Stomach (tissue), 9 donors: ENCODE data around the gene FAM219A. TPM values are rescaled to one million over a fixed set of nuclear protein-coding genes. Genes with fewer than 3 reads are reported as not detected.
"Not testable (repeated sequence)": the region's sequence is repeated elsewhere in the genome, so short reads cannot be mapped to it uniquely, and the experiment has no call there.

Experiments used
- DNase-seq, 2 donors: peaks; one replicate each; pipeline versions ENCODE4 v3.0.0 to v3.0.0-alpha.2; 2013 to 2019
- H3K27ac ChIP-seq, 5 donors: fragments of 200-600 bp in 4 of 5; sonication (generic) in 4 of 5; one replicate each; pipeline ENCODE4 v1.5.1; 2013 to 2019; ENCODE audit warnings: mild to moderate bottlenecking in 1 of 5, moderate library complexity in 1 of 5
- H3K27me3 ChIP-seq, 3 donors: fragments of 200-600 bp; sonication (generic); one replicate each; pipeline ENCODE4 v1.5.1; 2017 to 2019; ENCODE audit warnings: mixed run types in 1 of 3
- H3K36me3 ChIP-seq, 4 donors: fragments of 200-600 bp; sonication (generic); 1 replicate in 3 of 4; 2 replicates in 1 of 4; pipeline ENCODE4 v1.5.1; 2016 to 2019
- H3K4me1 ChIP-seq, 4 donors: fragments of 200-600 bp; sonication (generic); one replicate each; pipeline ENCODE4 v1.5.1; 2016 to 2019
- H3K4me3 ChIP-seq, 4 donors: fragments of 200-600 bp; sonication (generic) in 3 of 4; one replicate each; pipeline ENCODE4 v1.5.1; 2016 to 2019; ENCODE audit warnings: mild to moderate bottlenecking in 1 of 4
- H3K9me3 ChIP-seq, 4 donors: fragments of 200-600 bp; sonication (generic); one replicate each; pipeline ENCODE4 v1.5.1; 2016 to 2019
- CTCF ChIP-seq, 7 experiments: fragments of 450-650 bp in 4 of 7; fragments of 200-600 bp in 3 of 7; sonication (generic) in 3 of 7; IDR thresholded peaks; one replicate each; pipeline ENCODE4 v1.5.1; 2016 to 2019; ENCODE audit warnings: antibody characterized with exemption in 7 of 7, control low read depth in 2 of 7, mild to moderate bottlenecking in 1 of 7
- EP300 ChIP-seq: sonication (generic); formaldehyde crosslinking; IDR thresholded peaks from one replicate; pipeline ENCODE4 v1.6.1; 2017; ENCODE audit warnings: antibody characterized with exemption
- POLR2A ChIP-seq, 4 donors: fragments of 450-650 bp; IDR thresholded peaks; one replicate each; pipeline ENCODE4 v1.6.1; 2016; ENCODE audit warnings: antibody characterized with exemption in 4 of 4, control low read depth in 2 of 4, mild to moderate bottlenecking in 1 of 4, moderate library complexity in 1 of 4
- POLR2AphosphoS5 ChIP-seq, 3 donors: sonication (generic); formaldehyde crosslinking; IDR thresholded peaks; one replicate each; pipeline ENCODE4 v1.6.1; 2016; ENCODE audit warnings: antibody characterized with exemption in 3 of 3
- WGBS, 5 donors: extraction: QIAGEN DNeasy Blood & Tissue Kit in 3 of 5; methylation state at CpG; one replicate each; pipeline versions ENCODE4 v1.1.5 to v1.1.7; 2013 to 2018; 5-methylcytosine and 5-hydroxymethylcytosine counted together
- intact Hi-C: fragments of 100-400 bp; cut with DNase I; formaldehyde crosslinking; loops from one replicate; pipeline ENCODE4 v1.15.1; 2023; ENCODE audit warnings: low total_unique reads
- polyA plus RNA-seq, 3 donors: library from polyadenylated mRNA; stranded (reverse); fragments of 200-250 nt; gene quantifications; one replicate each; pipeline ENCODE4 v1.2.3, GENCODE V29; 2013
- total RNA-seq, 5 donors: library from RNA; depleted of rRNA; stranded (reverse); fragments of >200 nt; gene quantifications; one replicate each; pipeline versions ENCODE4 v1.1.0 to v1.2.3, GENCODE V29; 2014 to 2016
- donor health status: healthy with polysubstance abuse.
- donor health status: Bipolar disorder and iron deficiency.
- donor health status: healthy.

Gene FAM219A
- total and polyA plus RNA-seq, 8 donors: 2.3 to 12.1 (median 6.9) TPM

DNA sequence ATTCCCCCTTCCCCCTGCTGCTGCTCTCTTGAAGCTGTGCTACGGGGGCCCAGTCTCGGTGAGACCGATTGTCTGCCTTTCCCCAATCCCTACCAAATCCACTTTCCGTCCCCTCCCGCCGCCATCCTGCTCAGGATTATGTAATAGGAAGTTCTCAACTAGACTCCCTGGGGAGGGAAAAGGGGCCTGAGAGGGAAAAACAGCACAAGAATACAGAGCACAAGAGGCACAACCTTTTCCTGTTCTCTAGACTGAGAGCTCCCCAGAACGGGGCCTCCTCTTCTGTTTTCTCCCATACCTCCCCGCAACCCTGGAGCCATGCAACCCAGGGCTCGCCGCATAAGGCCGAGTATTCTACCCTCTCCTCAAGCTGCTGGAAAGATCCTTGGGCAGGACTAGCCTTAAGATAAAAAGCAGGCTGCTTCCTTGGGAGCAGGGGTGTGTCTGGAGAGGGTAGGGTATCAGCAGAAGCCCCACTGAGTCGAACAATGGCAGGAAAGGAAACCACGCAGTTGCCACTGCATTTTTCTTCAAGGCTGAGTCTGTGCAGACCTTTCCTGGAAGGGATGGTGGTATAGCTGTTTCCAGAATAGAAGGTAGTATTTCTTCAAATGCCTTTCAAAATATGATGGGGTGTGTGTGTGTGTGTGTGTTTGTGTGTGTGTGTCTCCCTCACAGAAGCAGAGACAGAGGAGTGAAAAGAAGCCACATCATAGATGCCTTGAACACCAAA, 94.6 kb downstream of the FAM219A start:
- Histone ChIP-seq H3K4me1 (no peaks in the 10 kb centered on the region), H3K36me3 (peaks cover 0 to 19% (median 5%) of the 10 kb centered on the region in 4 donors), H3K9me3 (no peaks in the 10 kb centered on the region), H3K27ac (peak overlapping the region in 3 of 5 donors; percentile 5 to 36 (median 13)), H3K27me3 (no peaks in the 10 kb centered on the region), H3K4me3 (no peak overlapping the region)
- no peak for TF ChIP-seq CTCF (IDR thresholded peaks at IDR 0.05)
- no peak for TF ChIP-seq POLR2A (IDR thresholded peaks at IDR 0.05)
- no peak for TF ChIP-seq EP300
- no peak for TF ChIP-seq POLR2AphosphoS5 (IDR thresholded peaks at IDR 0.05)
- WGBS, 5 donors: 61 to 69% (median 64%) methylated on average over 13 of the region's 13 CpGs
- peak in 1 of 2 donors; percentile 67 for DNase-seq
- intact Hi-C loops: no loop called here

- Histone ChIP-seq H3K36me3 (peaks cover 0 to 8% (median 3%) of the 10 kb centered on the region in 4 donors), H3K27me3 (no peaks in the 10 kb centered on the region), H3K4me1 (no peaks in the 10 kb centered on the region), H3K9me3 (no peaks in the 10 kb centered on the region), H3K4me3 (no peak overlapping the region), H3K27ac (no peak overlapping the region)
- TF ChIP-seq EP300 (no peak), CTCF (IDR thresholded peaks at IDR 0.05) (no peak), POLR2AphosphoS5 (IDR thresholded peaks at IDR 0.05) (no peak), POLR2A (IDR thresholded peaks at IDR 0.05) (no peak)
- intact Hi-C loops: no loop called here
- peak in 1 of 2 donors; percentile 10 for DNase-seq
- 62 to 85% (median 76%) methylated on average over 4 of the region's 4 CpGs for WGBS, 5 donors
Measured at GRCh38 chr9:34362614-34363214, 95.7 kb downstream of the FAM219A start.

DNA sequence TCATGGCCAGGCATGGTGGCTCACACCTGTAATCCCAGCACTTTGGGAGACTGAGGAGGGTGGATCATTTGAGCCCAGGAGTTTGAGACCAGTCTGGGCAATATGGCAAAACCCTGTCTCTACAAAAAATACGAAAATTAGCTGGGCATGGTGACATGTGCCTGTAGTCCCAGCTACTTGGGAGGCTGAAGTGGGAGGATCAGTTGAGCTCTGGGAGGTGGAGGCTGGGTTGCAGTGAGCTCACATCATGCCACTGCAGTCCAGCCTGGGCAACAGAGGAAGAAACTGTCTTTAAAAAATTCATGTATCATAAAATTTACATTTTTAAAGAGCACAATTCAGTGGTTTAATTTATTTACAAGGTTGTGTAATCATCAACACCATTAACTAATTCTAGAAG, 105.4 kb downstream of the FAM219A start:
- Histone ChIP-seq H3K9me3 (peaks cover 0 to 11% (median 0%) of the 10 kb centered on the region in 4 donors), H3K27ac (peak overlapping the region; percentile 66 to 90 (median 77)), H3K4me1 (peaks cover 0 to 27% (median under 1%) of the 10 kb centered on the region in 4 donors), H3K4me3 (peak overlapping the region in 2 of 4 donors; percentile 6 to 30)
- intact Hi-C loops, H3K36me3 ChIP-seq, DNase-seq, H3K27me3 ChIP-seq: not testable (repeated sequence)
- 72 to 91% (median 75%) methylated on average over 1 of the region's 1 CpG for WGBS, 5 donors

- H3K36me3 ChIP-seq, H3K27me3 ChIP-seq, intact Hi-C loops: not testable (repeated sequence)
- H3K27ac ChIP-seq: peak overlapping the region; percentile 66 to 90 (median 77)
- H3K9me3 ChIP-seq: peaks cover 0 to 11% (median 0%) of the 10 kb centered on the region in 4 donors
- DNase-seq: peak; percentile 49 to 77
- peak overlapping the region in 3 of 4 donors; percentile 6 to 30 (median 19) for H3K4me3 ChIP-seq
- H3K4me1 ChIP-seq: peaks cover 0 to 34% (median 4%) of the 10 kb centered on the region in 4 donors
- 32 to 68% (median 40%) methylated on average over 7 of the region's 7 CpGs for WGBS, 5 donors
- TF ChIP-seq POLR2AphosphoS5 (IDR thresholded peaks at IDR 0.05): peak in 1 of 3 donors; percentile 17
Measured at GRCh38 chr9:34352122-34352652, 106.2 kb downstream of the FAM219A start.

DNA sequence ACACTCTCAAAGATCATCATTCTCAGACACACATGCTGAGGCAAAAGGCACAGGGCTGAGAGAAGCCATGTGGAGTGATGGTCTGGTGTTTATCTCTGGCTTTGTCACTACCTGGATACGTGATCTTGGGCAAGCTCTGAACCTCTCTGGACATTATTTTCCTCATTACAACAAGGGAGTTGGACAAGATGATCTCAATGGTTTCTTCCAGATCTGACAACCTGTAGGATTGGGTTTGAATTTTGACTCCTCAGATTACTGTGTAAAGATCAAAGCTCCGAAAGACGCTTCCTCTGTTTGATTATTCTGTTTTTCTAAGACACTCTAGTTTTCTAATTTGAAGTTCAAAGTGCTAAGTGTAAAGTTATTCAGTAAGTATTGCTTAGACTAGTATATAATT, 109.0 kb downstream of the FAM219A start:
- Histone ChIP-seq H3K27ac (no peak overlapping the region), H3K9me3 (no peaks in the 10 kb centered on the region), H3K36me3 (peaks cover 0 to under 1% (median 0%) of the 10 kb centered on the region in 4 donors), H3K27me3 (no peaks in the 10 kb centered on the region), H3K4me1 (peaks cover 14 to 60% (median 25%) of the 10 kb centered on the region in 4 donors), H3K4me3 (no peak overlapping the region)
- intact Hi-C loops: no loop called here
- WGBS, 5 donors: 87 to 98% (median 91%) methylated on average over 3 of the region's 3 CpGs
- no peak for DNase-seq
- no peak for TF ChIP-seq POLR2A (IDR thresholded peaks at IDR 0.05)
- TF ChIP-seq POLR2AphosphoS5 (IDR thresholded peaks at IDR 0.05): no peak
- no peak for TF ChIP-seq EP300
- no peak for TF ChIP-seq CTCF (IDR thresholded peaks at IDR 0.05)
